Islet precursor cell (in vitro differentiated cells): ENCODE data around the gene PRF1.
"Not testable (repeated sequence)": the region's sequence is repeated elsewhere in the genome, so short reads cannot be mapped to it uniquely, and the experiment has no call there.

Experiments
- DNase-seq: peaks from one replicate; pipeline ENCODE4 v3.0.0-alpha.2; 2018

PRF1 gene

DNA sequence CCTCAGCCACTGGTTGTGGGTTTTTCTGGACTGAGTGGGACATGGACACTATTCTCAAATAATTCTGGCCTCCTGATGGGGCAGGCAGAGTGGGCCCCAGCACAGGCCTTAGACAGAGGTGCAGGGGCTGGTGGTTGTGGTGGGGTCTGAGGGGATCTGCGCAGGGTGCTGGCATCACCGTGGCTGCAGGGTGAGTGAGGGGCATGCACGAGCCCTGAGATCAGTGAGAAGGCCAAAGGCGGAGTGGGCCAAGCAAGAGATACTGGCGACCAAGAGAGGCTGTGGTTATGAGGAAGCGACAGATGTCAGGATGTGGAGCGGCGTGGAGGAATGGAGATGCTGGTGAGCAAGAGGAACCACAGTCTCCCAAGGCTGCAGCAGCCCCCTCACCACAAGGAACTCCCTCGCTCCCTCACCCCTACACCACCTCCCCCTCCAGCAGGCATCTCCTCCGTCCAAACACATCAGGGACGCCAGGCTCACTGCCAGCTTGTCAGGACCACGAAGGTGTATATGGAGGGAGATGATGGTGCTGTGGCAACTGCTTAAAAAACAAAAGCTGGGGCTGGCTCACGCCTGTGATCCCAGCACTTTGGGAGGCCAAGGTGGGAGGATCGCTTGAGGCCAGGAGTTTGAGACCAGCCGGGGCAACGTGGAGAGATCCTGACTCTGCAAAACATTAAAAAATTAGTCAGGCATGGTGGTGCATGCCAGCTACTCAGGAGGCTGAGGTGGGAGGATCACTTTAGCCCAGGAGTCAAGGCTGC, 9.6 kb downstream of the PRF1 start:
- no peak for DNase-seq

DNA sequence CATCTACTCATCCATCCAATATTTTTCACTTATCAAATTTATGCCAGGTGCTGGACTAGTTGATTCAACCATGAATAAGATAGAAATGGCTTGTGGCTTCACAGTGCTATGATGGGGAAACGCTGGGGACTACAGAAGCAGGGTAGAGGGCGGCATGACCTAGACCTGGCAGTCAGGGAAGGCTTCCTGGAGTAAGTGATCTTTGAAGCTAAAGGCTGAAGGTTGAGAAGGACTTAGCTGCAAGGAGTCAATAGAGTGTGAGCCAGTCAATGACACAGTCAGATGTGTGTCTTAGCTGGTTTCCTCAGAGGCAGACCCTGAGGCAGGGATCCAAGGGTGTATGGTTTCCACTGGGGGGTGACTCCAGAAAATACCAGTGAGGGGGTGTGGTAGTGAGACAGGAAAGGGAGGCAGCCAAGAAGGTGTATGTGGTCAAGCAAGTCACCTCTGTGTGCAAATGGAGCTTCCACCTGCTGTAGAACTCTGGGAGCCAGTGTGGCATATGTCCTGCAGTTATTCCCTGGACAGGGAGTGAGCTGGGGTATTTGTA, 10.3 kb downstream of the PRF1 start:
- no peak for DNase-seq

DNA sequence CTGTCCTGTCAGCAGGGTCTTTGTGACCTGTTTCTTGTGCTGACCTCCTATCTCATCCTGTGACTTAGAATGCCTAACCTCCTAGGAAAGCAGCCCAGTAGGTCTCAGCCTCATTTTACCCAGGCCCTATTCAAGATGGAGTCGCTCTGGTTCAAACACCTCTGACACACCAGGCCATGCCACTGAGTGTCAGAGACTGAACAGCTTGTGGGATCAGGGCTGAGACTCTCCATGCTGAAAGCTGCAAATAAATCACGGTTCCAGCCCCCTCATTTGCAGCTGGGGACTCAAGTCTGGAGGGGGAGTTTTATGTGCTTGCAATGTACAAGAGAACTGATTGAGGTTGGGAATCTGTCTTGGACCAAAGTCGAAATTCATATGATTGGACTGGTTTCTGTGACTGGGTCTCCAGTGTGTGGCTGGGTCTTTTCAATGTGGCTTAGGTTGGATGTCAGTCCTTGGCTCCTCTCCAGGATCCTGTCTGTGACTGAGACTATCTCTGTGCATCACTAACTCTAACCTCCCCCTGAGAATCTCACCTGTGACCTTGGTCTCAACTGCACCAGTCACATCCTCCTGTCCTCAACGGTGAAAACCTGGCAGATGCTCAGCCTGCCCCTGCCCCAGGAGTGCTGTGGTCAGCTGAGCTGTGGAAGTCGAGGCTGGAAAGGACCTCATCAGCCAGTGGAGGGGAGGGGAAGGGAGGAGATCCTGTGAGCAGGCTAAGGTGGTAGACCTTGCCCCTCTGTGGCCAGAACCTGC, 11.7 kb downstream of the PRF1 start:
- no peak for DNase-seq

DNA sequence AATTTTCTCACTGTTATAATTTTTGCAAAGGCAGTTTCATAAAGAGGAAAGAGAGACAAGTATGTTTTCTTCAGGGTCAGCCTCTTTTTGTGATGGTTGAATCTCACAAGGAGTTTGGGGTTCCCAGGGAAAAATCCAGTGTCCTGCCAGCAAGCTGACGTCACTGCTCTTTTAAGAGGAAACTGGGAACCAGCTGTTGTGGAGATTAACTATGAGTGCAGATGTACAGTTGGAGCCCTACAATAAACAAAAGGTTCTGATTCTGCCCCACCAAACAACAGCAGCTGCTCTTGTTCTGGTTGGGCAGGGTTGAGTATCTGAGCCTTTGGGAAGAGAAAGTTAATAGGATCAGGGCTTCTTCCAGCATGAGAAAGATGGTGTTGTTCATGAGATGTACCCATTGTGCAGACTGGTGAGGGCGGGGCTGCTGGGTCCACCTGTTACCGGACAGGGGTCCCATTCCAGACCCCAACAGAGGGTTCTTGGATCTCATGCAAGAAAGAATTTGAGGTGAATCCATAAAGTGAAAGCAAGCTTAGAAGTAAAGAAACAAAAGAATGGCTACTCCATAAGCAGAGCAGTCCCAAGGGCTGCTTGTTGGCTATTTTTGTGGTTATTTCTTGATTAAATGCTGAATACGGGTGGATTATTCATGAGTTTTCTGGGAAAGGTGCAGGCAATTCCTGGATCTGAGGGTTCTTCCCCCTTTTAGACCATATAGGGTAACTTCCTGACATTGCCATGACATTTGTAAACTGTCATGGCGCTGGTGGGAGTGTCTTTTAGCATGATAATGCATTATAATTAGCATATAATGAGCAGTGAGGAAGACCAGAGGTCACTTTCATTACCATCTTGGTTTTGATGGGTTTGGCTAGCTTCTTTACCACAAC, 12.5 kb downstream of the PRF1 start:
- no peak for DNase-seq

DNA sequence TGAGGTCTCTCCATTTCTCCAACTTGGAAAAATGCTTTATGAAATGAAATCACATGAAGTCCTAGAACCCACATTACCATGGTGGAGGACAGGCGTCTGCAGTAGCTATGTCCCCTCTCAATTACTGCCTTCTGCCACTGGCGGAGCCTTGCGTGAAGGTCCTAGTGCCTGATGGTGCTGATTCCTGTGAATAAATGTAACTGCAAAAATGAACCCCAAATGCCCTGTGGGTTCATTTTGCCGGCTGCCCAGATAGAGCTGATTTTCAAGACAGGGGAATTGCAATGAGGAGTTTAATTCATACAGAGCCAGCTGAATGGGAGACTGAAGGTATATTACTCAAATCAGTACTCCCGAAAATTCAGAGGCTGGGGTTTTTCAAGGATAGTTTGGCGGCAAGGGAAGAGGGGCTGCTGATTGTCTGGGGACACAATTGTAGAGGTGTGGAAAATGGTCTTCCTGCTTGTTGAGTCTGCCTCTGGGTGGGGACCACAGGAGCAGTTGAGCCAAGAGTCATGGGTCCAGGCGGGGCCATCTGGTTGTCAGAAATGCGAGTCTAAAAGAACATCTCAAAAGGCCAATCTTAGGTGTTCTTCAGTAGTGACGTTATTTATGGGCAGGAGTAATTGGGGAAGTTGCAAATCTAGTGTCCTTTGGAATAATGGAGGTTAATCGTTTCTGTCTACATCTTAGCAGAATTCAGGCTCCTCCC, 13.5 kb downstream of the PRF1 start:
- DNase-seq: no peak

DNA sequence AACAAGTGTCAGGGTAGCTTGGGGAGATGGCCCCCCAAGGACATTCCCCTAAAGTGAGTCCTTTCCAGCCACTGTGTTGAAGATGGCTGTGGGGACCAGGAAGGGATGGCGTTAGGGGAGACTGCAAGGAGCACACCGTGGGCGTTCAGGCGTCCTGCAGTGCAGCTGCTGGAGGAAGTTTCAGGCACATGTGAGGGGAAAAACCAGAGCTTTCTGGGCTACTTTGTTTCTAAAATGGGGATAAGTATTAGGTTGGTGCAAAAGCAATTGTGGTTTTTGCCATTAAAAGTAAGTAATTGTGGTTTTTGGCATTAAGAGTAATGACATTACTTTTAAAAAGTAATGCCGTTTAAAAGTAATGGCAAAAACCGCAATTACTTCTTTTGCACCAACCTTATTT, 14.3 kb downstream of the PRF1 start:
- DNase-seq: no peak

DNA sequence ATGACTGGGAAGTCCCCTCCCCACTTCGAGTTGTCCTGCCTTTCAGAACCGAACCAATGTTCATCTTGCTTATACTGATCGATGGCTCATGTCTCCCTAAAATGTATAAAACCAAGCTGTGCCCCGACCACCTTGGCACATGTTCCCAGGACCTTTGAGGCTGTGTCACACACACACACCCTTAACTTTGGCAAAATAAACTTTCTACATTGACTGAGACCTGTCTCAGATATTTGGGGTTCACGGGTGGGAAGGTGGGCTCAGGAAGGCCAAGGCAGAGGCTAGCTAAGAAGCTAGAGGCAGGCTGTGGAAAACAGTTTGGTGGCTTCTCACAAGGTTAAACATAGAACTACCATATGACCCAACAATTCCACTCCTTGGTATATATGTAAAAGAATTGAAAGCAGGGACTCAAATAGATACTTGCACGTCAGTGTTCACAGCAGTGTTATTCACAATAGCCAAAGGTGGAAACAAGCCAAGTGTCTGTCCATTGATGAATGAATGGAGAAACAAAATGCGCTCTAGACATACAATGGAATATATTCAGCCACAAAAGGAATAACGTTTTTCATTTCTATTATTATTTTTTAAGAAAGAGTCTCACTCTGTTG, 15.4 kb downstream of the PRF1 start:
- no peak for DNase-seq

DNA sequence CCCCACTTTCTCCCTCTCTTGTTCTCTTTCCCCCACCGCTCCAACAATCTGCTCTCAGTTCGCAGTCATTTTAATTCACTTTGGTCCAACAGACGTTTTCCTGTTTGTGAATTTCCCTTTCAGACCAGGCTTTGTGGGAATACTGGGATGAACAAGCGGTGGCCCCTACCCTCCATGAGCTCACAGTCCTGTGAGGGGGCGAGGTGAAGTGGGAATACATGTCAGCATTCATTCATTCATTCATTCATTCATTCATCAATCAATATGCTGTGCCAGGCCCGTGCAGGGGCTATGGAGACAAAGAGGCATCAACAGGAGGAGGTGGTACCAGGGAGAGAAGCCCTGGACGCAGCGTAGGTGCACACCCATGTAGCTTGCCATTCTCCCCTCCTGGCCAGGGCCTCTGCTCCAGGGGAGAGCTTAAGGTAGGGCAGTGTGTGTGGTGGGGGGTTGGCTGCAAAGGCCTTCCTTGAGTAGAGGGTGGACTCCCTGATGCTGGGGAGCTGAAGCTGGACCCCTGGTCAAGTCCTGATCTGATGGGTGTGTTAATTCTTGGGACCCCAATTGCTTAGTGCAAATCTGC, 16.1 kb downstream of the PRF1 start:
- DNase-seq: peak; percentile 37

DNA sequence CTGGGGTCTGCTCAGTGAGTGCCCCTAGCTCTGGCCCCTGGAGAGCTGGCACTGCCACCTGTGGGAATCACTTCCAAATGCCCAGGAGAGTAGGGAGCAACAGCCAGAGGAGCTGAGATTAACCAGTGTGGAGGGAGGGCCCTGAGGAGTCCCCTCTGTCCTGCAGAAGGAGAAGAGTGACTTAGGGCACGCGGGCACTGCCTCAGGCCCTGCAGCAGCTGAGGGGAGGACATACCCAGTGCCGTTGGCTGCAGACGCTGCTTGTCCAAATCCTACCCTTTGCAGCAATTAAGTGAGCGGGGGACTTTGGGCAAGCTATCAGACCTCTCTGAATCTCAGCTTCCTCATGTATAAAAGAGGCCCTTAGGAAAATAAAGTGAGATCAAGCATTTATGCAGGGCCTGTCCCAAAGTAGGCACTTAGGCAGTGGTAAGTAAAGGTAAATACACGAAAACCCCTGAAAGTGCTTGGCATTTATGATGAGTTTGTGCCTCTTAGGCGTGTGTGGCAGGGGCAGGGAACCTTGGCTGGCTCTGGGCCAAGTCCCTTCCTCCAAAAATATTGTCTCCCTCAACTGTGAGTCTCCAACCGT, 16.9 kb downstream of the PRF1 start:
- DNase-seq: peak; percentile 43

DNA sequence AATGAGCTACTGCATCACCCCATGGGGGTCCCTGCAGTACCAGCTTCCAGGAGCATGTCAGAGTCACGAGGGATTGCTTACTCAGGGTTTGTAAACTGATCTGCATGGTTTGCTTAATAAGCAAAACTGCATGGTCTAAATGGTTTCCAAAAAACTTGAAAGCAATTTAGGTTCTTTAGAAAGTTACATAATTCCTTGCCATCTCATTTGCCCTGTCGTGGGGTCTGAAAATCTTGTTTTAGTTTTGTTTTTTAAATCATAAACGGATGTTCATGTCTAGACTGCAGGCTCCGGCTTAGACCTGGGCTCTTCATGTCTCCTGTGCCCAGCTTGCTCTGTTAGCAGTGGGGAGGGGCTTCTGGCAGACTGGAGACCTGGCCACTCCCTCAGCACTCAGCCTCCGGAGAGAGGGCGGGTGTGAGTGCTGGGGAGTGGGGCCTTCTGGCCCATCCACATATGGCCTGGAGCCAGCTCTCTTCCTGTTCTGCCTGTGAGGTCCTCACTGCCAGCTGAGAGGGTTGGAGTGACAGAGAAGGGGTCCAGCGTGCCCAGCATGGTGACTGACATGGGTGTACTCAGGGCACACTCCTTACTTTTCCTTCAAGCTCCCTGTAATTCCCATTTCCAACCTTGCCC, 17.5 kb downstream of the PRF1 start:
- peak; percentile 94 for DNase-seq

DNA sequence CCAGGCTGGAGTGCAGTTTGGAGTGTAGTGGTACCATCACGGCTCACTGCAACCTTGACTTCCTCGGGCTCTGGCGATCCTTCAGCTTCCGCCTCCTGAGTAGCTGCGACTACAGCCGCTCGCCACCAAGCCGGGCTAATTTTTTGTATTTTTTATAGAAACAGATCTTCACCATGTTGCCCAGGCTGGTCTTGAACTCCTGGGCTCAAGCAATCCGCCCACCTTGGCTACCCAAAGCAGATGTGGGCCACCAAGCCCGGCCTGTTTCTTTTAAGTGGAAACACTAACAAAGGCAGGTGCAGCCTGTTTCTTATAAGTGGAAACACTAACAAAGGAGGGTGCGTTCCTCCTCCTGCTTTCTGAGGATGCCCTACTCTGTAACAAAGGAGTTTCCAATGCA, 18.2 kb downstream of the PRF1 start:
- DNase-seq: no peak

DNA sequence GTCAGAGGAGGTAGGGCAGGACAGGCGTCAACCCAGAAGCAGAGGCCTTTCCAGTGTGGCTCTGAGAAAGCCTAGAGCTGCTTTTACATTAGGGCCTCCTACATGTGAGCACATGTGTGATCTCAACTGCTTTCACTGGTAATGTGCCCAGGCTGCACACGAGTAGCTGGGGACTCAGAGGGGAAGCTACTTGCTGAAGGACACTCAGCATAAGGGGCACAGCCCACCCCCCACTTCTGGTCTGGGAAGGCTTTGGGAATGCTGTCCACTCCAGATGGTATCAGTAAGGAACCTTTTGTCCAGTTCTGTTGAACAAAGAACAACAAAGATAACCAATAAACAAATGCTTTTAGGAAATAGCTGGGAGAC, 18.9 kb downstream of the PRF1 start:
- peak; percentile 47 for DNase-seq

DNA sequence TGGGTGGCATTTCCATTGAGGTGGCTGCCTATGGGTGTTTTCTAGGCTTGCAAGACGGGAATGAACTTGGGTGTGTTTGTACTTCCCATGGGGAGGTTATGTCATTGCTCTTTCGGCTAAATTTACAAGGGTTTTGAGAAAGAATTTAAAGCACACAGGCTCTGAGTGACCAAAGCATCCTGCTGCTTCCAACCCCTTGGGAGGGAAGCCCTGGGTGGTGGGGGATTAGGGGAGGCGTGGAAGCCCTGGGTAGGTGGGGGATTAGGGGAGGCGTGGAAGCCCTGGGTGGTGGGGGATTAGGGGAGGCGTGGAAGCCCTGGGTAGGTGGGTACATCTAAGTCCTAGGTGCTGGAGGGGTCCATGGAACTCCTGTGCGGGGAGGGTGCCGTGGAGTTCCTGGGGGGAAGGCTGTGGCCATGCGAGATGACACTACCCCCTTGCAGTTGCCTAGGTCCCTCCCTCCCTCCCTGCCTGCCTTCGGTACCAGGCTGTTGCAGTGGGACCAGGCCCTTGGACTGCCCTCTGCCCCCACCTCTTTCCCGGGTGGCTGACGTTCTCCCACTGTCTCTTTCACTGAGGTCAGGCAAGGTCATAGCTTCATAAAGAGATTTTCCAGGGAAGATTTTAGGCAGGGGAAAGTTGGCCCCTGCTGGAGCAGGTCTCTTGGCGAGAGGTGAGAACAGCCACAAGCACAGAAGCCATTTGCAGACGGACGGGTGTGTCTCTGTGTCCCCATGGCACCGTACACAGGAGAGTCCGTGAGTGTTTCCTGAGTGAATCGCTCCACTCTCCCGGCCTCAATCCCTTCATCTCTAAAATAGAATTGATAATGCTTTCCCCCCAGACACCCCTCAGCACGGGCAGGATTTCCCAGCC, 19.5 kb downstream of the PRF1 start:
- no peak for DNase-seq

DNA sequence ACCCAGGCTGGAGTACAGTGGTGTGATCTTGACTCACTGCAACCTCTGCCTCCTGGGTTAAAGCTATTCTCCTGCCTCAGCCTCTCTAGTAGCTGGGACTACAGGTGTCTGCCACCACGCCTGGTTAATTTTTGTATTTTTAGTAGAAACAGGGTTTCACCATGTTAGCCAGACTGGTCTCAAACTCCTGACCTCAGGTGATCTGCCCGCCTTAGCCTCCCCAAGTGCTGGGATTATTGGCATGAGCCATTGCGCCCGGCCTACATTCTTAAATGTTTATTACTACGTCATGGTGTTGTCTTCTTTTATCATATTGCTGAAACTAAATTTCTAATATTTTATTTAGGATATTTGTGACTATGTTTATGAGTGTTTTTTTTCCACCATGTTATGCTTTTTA, 21.4 kb downstream of the PRF1 start:
- not testable (repeated sequence) for DNase-seq

DNA sequence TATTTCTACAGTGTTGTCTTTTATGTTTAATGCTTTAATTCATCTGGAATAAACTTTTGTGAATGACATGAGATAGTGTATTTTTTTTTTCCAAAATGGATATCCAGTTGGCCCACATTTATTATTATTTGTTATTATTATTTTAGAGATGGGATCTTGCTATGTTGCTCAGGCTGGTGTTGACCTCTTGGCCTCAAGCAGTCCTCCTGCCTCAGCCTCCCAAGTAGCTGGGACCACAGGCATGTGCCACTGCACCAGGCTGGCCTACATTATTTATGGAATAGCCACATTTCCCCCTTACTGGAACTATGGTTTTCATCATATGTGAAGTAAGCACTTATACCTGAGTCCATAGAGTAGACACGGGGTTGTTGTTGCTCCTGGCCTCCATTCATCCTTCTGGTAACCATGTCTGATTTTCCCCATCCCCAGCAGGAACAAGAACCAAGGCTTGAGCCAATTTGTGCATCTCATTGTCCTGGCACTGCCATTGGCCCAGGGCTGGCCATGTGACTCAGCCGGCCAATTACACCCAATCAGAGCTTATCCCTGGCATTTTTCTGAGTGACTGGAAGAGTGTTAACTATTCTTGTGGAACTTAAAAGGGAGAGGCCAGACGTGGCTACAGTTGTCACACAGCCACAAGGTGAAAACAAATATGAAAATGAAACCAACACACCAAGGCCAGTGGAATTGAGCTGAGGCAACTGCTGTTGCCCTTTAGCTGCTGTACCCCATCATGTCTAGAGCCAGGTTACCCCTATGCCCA, 23.1 kb downstream of the PRF1 start:
- DNase-seq: no peak

DNA sequence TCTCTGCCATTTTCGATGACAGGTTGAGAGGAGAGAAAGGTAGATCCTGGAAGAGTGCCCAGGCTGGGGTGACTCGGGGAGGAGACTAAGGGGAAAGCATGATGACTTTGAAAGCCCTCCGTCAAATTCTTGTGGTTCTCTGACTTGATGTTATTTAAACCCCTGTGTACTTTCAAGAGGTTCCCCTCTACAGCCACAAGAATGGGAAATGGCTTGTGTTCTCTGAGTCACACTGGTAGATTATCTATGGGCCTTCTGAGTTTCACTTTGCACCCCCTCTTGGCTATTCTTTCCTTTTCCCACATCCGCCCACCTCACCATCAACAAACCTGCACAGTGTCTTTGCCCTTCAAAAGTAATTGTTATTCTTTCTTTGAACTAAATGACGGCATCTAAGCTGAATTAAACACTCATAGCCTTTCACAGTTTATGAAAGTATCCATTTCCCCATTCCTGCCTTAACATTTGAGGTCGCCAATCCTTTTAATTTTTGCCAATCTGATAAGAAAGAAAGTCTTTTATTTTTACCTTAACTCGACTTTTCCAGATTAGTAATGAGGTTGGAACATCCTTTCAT, 24.1 kb downstream of the PRF1 start:
- DNase-seq: peak; percentile 75

DNA sequence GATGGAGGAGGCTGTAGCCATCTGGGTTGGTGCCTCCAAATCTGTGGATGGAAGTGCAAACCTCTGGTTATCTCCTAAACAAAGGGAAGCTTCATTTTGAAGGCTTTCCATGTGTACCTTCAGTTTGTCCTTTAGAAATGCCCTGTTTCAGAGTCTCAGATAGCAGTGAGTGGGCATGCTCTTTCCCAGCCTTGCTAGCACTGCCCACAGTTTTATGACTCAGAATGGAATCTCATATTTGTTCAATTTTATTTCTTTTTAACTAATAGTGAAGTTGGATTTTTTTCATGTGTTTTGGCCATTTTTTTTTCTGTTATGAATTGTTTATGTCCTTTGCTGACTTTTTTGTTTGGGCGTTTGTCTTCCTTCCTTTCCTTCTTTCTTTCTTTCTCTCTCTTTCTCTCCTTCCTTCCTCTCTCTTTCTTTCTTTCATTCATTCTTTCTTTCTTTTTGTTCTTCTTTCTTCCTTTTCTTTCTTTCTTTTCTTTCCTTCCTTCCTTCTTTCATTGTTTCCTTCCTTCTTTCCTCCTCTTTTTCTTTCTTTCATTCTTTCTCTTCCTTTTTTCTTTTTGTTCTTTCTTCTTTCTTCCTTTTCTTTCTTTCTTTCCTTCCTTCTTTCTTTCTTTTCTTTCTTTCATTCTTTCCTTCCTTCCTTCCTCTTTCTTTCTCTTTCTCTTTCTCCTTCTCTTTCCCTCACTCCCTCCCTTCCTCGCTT, 25.6 kb downstream of the PRF1 start:
- DNase-seq: no peak
